Measurements from ENCODE around the gene RETREG3. TPM values are rescaled to one million over a fixed set of nuclear protein-coding genes. Genes with fewer than 3 reads are reported as not detected.

Gene RETREG3
- total and polyA plus RNA-seq, 9 of the 15 experiments (the other 6 are each of a cell fraction or from before 2014, with no cell fraction given), result 4.1 to 39.0 (median 16.9) TPM

- TF ChIP-seq CHD7 (IDR thresholded peaks at IDR 0.05; ENCODE audit: low read depth, low read length), result no peak
- no peak for TF ChIP-seq ZNF253 (CRISPR knock-in tag; conservative IDR thresholded peaks at IDR 0.05)
- TF ChIP-seq HINFP (tag; conservative IDR thresholded peaks at IDR 0.05; ENCODE audit: low read depth), result no peak
- no peak for TF ChIP-seq ILK (tag; IDR thresholded peaks at IDR 0.05; ENCODE audit: borderline replicate concordance, low read depth)
- TF ChIP-seq THRB (CRISPR knock-in tag; conservative IDR thresholded peaks at IDR 0.05), result no peak
- TF ChIP-seq ARID3B (CRISPR knock-in tag; IDR thresholded peaks at IDR 0.05; ENCODE audit: borderline replicate concordance), result no peak
- TF ChIP-seq MYC (IDR thresholded peaks at IDR 0.05; ENCODE audit: low read depth, low read length), result peak; percentile 71
- TF ChIP-seq MYC (CRISPR knock-in tag; IDR thresholded peaks at IDR 0.05; ENCODE audit: borderline replicate concordance, low read depth), result 0 out of 2 replicates have a peak, but pooled peaks have one; percentile 33
- TF ChIP-seq HDAC8 (tag; IDR thresholded peaks at IDR 0.05), result 0 out of 2 replicates have a peak, but pooled peaks have one; percentile 7
- TF ChIP-seq RCOR1 (IDR thresholded peaks at IDR 0.05; ENCODE audit: borderline replicate concordance in 1 of 2, low read depth in 2 of 2, low read length in 2 of 2), result 0 out of 4 replicates have a peak, but pooled peaks of 1 of the 2 experiments have one; percentile 10
Measured at GRCh38 chr17:42566883-42567573, 42.1 kb downstream of the RETREG3 start, which contains the start of gene MLX (continued).
